ENCODE data around the gene MAGEA4.

The MAGEA4 gene

DNA sequence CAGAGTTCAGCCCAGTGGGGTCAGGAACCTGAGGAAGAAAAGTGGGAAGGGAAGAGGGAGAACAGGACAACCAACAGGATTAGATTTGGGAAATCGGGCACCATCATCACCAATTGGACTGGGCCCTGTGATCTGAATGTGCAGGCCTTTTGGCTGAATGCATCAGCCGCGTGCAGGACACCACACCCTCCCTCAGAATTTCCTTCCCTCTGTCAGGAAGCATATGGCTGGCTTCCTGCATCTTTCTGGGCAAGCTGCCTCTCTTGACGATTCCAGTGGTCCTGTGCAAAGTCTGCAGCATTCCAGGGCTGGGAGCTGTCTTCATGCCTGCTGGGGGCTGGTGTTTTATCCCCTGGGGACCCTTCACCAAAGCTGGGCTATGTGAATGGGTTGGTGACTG, 16.4 kb downstream of the MAGEA4 start:
- Histone ChIP-seq H3K9ac (ENCODE audit: low read depth, low read length) (no peak overlapping the region), H3K4me3 (ENCODE audit: low read length) (no peak overlapping the region), H3K4me2 (ENCODE audit: low read length) (no peak overlapping the region), H3K36me3 (ENCODE audit: insufficient read depth, low read length) (no peaks in the 10 kb centered on the region), H3K4me1 (ENCODE audit: control insufficient read depth, insufficient read depth, low read length) (no peaks in the 10 kb centered on the region), H3K9me3 (replicated peaks; ENCODE audit: low read length) (no peaks in the 10 kb centered on the region), H3K27me3 (ENCODE audit: control insufficient read depth, insufficient read depth, low read length) (no peaks in the 10 kb centered on the region)

DNA sequence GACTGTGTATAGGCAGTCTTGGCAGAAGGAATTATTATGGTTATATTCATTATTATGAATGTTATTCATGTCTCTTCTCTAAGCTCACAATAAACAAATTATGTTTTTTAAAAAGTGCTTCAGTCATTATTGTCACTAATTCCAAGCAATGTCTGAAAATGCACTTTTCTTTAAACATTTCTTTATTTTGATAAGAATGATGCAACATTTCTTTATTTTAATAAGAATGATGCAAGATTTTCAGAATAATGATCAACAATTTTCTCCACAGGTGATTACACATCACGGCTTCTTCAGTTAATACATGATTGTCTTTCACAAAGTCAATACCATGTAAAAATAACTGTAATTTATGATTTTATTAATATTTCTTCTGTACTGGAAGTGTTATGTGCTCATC, 22.7 kb downstream of the MAGEA4 start:
- no peak overlapping the region for H3K4me3 ChIP-seq (ENCODE audit: low read length)
- no peaks in the 10 kb centered on the region for H3K4me1 ChIP-seq (ENCODE audit: control insufficient read depth, insufficient read depth, low read length)
- no peak overlapping the region for H3K9ac ChIP-seq (ENCODE audit: low read depth, low read length)
- no peaks in the 10 kb centered on the region for H3K27me3 ChIP-seq (ENCODE audit: control insufficient read depth, insufficient read depth, low read length)
- no peak overlapping the region for H3K4me2 ChIP-seq (ENCODE audit: low read length)
- H3K36me3 ChIP-seq (ENCODE audit: insufficient read depth, low read length), result no peaks in the 10 kb centered on the region
- H3K9me3 ChIP-seq (replicated peaks; ENCODE audit: low read length), result no peaks in the 10 kb centered on the region

GRCh38 chrX:151938172-151938571, 25.5 kb downstream of the MAGEA4 start:
- H3K4me2 ChIP-seq (ENCODE audit: low read length), result no peak overlapping the region
- no peak overlapping the region for H3K9ac ChIP-seq (ENCODE audit: low read depth, low read length)
- no peaks in the 10 kb centered on the region for H3K4me1 ChIP-seq (ENCODE audit: control insufficient read depth, insufficient read depth, low read length)
- no peak overlapping the region for H3K4me3 ChIP-seq (ENCODE audit: low read length)
- H3K36me3 ChIP-seq (ENCODE audit: insufficient read depth, low read length), result no peaks in the 10 kb centered on the region
- no peaks in the 10 kb centered on the region for H3K27me3 ChIP-seq (ENCODE audit: control insufficient read depth, insufficient read depth, low read length)
- H3K9me3 ChIP-seq (replicated peaks; ENCODE audit: low read length), result no peaks in the 10 kb centered on the region

DNA sequence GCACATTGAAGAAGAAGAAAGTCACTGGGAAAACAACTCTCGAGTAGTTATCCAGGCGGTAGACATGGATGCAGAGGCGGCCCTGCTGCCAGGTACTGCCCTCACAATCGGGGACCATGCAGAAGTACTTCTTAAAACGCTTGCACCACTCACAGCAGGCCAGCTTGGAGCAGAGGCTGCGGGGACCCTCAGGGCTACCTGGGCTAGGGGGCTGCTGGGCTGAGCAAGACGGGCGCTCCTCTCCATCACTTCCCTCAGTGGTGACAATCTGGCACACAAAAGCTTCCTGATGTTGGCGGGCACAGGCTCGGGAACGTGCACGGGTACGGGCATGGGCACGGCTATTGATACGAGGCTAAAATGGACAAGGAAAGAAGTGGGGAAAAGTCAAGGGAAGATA, 42.0 kb downstream of the MAGEA4 start:
- Histone ChIP-seq H3K9me3 (replicated peaks; ENCODE audit: low read length) (no peaks in the 10 kb centered on the region), H3K36me3 (ENCODE audit: insufficient read depth, low read length) (peaks cover 44% of the 10 kb centered on the region)

DNA sequence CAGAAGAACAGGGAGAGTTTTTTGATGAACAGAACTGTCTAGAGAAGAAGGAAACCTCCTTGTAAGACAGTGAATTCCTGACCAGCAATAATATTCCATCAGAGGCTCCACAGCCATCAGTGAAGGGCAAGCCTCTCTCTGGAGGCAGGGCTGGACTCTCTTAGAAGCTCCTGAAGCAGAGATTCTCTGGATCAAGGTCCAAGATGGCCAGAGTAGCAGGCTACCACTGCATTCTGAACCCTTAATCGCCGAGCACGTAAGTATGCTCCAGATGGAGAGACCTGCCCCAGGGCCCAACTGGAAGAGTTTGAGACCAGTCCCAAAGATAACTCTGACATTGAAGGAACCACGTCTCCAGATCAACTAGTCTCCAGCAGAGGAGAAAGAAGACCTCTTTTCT, 45.4 kb downstream of the MAGEA4 start:
- H3K9me3 ChIP-seq (replicated peaks; ENCODE audit: low read length), result no peaks in the 10 kb centered on the region
- H3K4me1 ChIP-seq (ENCODE audit: control insufficient read depth, insufficient read depth, low read length), result no peaks in the 10 kb centered on the region
- peaks cover 65% of the 10 kb centered on the region for H3K36me3 ChIP-seq (ENCODE audit: insufficient read depth, low read length)
- no peak overlapping the region for H3K4me3 ChIP-seq (ENCODE audit: low read length)
- no peak overlapping the region for H3K4me2 ChIP-seq (ENCODE audit: low read length)
- no peaks in the 10 kb centered on the region for H3K27me3 ChIP-seq (ENCODE audit: control insufficient read depth, insufficient read depth, low read length)
- no peak overlapping the region for H3K9ac ChIP-seq (ENCODE audit: low read depth, low read length)

More for the DNA sequence above, 42.0 kb downstream of the MAGEA4 start:
- no peak overlapping the region for H3K9ac ChIP-seq (ENCODE audit: low read depth, low read length)
- H3K4me1 ChIP-seq (ENCODE audit: control insufficient read depth, insufficient read depth, low read length), result no peaks in the 10 kb centered on the region
- H3K27me3 ChIP-seq (ENCODE audit: control insufficient read depth, insufficient read depth, low read length), result no peaks in the 10 kb centered on the region
- no peak overlapping the region for H3K4me2 ChIP-seq (ENCODE audit: low read length)
- H3K4me3 ChIP-seq (ENCODE audit: low read length), result no peak overlapping the region

GRCh38 chrX:151962034-151962433, 49.3 kb downstream of the MAGEA4 start:
- Histone ChIP-seq H3K4me1 (ENCODE audit: control insufficient read depth, insufficient read depth, low read length) (no peaks in the 10 kb centered on the region), H3K4me3 (ENCODE audit: low read length) (no peak overlapping the region), H3K36me3 (ENCODE audit: insufficient read depth, low read length) (peaks cover 46% of the 10 kb centered on the region), H3K4me2 (ENCODE audit: low read length) (no peak overlapping the region), H3K27me3 (ENCODE audit: control insufficient read depth, insufficient read depth, low read length) (no peaks in the 10 kb centered on the region), H3K9ac (ENCODE audit: low read depth, low read length) (no peak overlapping the region), H3K9me3 (replicated peaks; ENCODE audit: low read length) (no peaks in the 10 kb centered on the region)

DNA sequence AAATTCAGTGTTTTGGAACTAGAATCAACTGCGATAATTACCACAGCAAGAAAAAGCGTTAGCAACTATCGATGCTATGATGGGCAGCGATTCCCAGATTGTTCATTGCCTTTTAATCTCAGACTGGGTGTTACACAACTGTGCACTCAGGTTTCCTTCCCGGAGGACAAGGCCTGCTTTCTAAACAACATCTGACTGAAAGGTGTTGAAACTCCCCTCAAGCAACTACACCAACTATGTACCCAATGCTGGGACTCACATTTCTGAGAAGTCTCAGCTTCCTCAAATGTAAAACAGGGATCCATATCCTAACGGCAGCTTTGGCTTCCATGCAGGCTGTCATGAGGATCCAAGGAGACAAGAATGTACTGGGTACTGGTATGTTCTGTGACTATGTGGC, 53.5 kb downstream of the MAGEA4 start:
- Histone ChIP-seq H3K4me3 (ENCODE audit: low read length) (no peak overlapping the region), H3K36me3 (ENCODE audit: insufficient read depth, low read length) (peaks cover 21% of the 10 kb centered on the region), H3K4me1 (ENCODE audit: control insufficient read depth, insufficient read depth, low read length) (peaks cover 11% of the 10 kb centered on the region), H3K9me3 (replicated peaks; ENCODE audit: low read length) (no peaks in the 10 kb centered on the region), H3K9ac (ENCODE audit: low read depth, low read length) (no peak overlapping the region), H3K4me2 (ENCODE audit: low read length) (no peak overlapping the region), H3K27me3 (ENCODE audit: control insufficient read depth, insufficient read depth, low read length) (no peaks in the 10 kb centered on the region)

DNA sequence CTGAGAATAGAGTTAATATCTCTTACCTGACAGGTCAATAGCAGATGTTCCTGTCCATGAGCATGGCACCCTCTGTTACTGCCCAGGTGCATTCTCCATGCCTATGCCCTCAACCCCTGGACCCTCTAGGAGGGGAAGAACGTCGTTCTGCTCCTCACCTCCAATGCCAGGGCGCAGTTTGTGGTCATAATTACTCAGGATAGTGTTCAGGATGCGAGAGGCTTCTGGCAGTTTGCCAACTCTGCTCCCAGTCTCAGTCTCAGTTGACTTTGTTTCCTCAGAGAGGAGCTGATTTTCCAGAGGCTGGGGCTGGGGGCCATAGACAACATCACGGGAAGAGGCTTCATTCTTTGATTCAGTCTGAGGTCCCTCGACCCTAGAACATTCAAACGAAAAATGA, 57.3 kb downstream of the MAGEA4 start:
- H3K4me3 ChIP-seq (ENCODE audit: low read length), result no peak overlapping the region
- peak overlapping the region; percentile 30 for H3K9ac ChIP-seq (ENCODE audit: low read depth, low read length)
- H3K9me3 ChIP-seq (replicated peaks; ENCODE audit: low read length), result no peaks in the 10 kb centered on the region
- H3K4me1 ChIP-seq (ENCODE audit: control insufficient read depth, insufficient read depth, low read length), result peaks cover 22% of the 10 kb centered on the region
- peak overlapping the region; percentile 24 for H3K4me2 ChIP-seq (ENCODE audit: low read length)
- H3K36me3 ChIP-seq (ENCODE audit: insufficient read depth, low read length), result peaks cover 13% of the 10 kb centered on the region
- H3K27me3 ChIP-seq (ENCODE audit: control insufficient read depth, insufficient read depth, low read length), result no peaks in the 10 kb centered on the region

GRCh38 chrX:151970661-151971060, 58.0 kb downstream of the MAGEA4 start:
- Histone ChIP-seq H3K9me3 (replicated peaks; ENCODE audit: low read length) (no peaks in the 10 kb centered on the region), H3K27me3 (ENCODE audit: control insufficient read depth, insufficient read depth, low read length) (no peaks in the 10 kb centered on the region), H3K4me2 (ENCODE audit: low read length) (peak overlapping the region; percentile 82), H3K4me1 (ENCODE audit: control insufficient read depth, insufficient read depth, low read length) (peaks cover 22% of the 10 kb centered on the region), H3K9ac (ENCODE audit: low read depth, low read length) (peak overlapping the region; percentile 34), H3K4me3 (ENCODE audit: low read length) (peak overlapping the region; percentile 75), H3K36me3 (ENCODE audit: insufficient read depth, low read length) (peaks cover 13% of the 10 kb centered on the region)

GRCh38 chrX:151973060-151973661, 60.5 kb downstream of the MAGEA4 start:
- Histone ChIP-seq H3K4me1 (ENCODE audit: control insufficient read depth, insufficient read depth, low read length) (peaks cover 22% of the 10 kb centered on the region), H3K27me3 (ENCODE audit: control insufficient read depth, insufficient read depth, low read length) (no peaks in the 10 kb centered on the region), H3K4me3 (ENCODE audit: low read length) (peak overlapping the region; percentile 75), H3K4me2 (ENCODE audit: low read length) (peak overlapping the region; percentile 82), H3K9ac (ENCODE audit: low read depth, low read length) (peak overlapping the region; percentile 84), H3K36me3 (ENCODE audit: insufficient read depth, low read length) (peaks cover 10% of the 10 kb centered on the region), H3K9me3 (replicated peaks; ENCODE audit: low read length) (no peaks in the 10 kb centered on the region)

DNA sequence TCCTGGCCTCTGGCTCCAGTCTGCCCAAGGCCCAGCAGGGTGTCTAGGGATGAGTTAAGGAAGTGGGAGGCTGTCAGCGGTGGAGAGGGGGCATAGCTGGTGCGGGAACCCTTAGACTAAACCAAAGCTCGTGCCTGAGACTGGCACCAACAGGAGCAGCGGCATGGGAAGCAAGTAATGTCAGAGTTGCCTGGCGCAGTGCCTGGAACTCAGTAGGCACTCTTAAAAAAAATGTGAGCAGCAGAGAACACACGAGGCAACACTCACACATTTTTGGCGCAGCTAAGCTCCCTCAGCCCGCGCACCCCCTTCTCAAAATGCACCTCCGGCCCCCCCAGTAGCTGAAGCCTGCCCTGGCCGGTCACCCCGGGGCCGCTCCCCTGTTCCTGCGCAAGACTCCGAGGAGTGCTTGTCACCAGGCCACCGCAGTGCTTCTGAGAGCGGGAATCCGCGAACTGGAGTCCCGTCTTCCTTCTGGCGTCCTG, 61.2 kb downstream of the MAGEA4 start:
- Histone ChIP-seq H3K36me3 (ENCODE audit: insufficient read depth, low read length) (peaks cover 3% of the 10 kb centered on the region), H3K4me1 (ENCODE audit: control insufficient read depth, insufficient read depth, low read length) (peaks cover 22% of the 10 kb centered on the region), H3K4me3 (ENCODE audit: low read length) (peak overlapping the region; percentile 75), H3K9me3 (replicated peaks; ENCODE audit: low read length) (no peaks in the 10 kb centered on the region), H3K4me2 (ENCODE audit: low read length) (peak overlapping the region; percentile 82), H3K27me3 (ENCODE audit: control insufficient read depth, insufficient read depth, low read length) (no peaks in the 10 kb centered on the region), H3K9ac (ENCODE audit: low read depth, low read length) (peak overlapping the region; percentile 84)
